ENCODE data around the gene STK32C. TPM values are rescaled to one million over a fixed set of nuclear protein-coding genes. Genes with fewer than 3 reads are reported as not detected.

The STK32C gene
- polyA plus RNA-seq, 2 of the 4 experiments (the other 2 are of a cell fraction), result 29.9 to 43.6 TPM

DNA sequence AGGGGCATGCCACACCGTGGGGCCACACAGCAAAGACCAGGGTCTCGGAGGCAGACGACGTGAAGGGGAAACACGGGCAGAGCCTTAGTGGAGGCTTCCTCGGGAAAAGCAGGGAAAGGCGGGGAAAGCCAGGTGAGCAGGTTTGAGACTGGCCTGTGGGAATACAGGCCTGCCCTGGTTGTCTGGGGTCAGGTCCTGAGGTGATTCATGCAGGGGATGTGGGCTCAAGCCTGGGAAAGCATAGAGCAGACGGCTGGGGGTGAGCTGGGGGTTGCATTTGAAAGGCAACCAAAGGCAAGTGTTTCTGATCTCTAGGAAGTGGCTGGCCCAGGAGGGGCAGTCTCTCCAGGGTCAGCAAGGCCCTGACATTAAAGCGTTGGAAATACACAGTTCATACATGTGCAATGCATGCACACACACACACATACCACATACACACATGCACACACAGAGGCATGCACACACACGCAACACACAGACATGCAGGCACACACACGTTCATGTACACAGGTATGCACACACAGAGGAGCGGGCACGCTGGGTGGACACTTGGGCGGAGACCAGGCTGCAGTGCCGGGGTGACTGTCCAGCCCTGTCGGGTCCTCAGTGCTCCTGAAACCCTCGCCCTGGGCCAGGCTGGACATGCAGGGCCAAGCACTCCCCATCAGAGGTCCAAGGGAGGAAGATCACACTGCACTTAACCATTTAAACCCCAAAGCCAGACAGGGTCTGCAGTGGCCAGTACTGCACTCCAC lies 69.2 kb downstream of the STK32C start:
- TF ChIP-seq CEBPB (IDR thresholded peaks at IDR 0.05), result no peak
- no peak for TF ChIP-seq RNF2 (IDR thresholded peaks at IDR 0.05; ENCODE audit: borderline replicate concordance, low read depth)
- no peak for TF ChIP-seq ZSCAN20 (CRISPR knock-in tag; IDR thresholded peaks at IDR 0.05)
- no peak for TF ChIP-seq GATA3 (IDR thresholded peaks at IDR 0.05; ENCODE audit: borderline replicate concordance)
- no peak for TF ChIP-seq TFCP2L1 (CRISPR knock-in tag; IDR thresholded peaks at IDR 0.05)
- TF ChIP-seq, protein P1, sequence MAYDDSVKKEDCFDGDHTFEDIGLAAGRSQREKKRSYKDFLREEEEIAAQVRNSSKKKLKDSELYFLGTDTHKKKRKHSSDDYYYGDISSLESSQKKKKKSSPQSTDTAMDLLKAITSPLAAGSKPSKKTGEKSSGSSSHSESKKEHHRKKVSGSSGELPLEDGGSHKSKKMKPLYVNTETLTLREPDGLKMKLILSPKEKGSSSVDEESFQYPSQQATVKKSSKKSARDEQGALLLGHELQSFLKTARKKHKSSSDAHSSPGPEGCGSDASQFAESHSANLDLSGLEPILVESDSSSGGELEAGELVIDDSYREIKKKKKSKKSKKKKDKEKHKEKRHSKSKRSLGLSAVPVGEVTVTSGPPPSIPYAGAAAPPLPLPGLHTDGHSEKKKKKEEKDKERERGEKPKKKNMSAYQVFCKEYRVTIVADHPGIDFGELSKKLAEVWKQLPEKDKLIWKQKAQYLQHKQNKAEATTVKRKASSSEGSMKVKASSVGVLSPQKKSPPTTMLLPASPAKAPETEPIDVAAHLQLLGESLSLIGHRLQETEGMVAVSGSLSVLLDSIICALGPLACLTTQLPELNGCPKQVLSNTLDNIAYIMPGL (CRISPR knock-in tag; IDR thresholded peaks at IDR 0.05; ENCODE audit: borderline replicate concordance), result no peak
- no peak for TF ChIP-seq BHLHE40 (IDR thresholded peaks at IDR 0.05; ENCODE audit: low read depth, low read length)
- no peak for TF ChIP-seq CBX2 (IDR thresholded peaks at IDR 0.05; ENCODE audit: borderline replicate concordance, low read depth)
- no peak for TF ChIP-seq EHMT2 (IDR thresholded peaks at IDR 0.05; ENCODE audit: low read depth)
- Histone ChIP-seq H3K4me3 (no peak overlapping the region), H3K9me3 (no peaks in the 10 kb centered on the region), H3K4me2 (no peak overlapping the region), H3K27ac (no peak overlapping the region), H3K4me1 (no peaks in the 10 kb centered on the region)
- CTCF ChIA-PET, result interaction anchor here (2.3 kb wide), 1 partner anchor 115 kb away, joined by 8 read pairs; no protein-coding TSS in a partner anchor
- ATAC-seq, result 0 out of 6 replicates have a peak, but pooled peaks of 1 of the 2 experiments have one; percentile 30
- WGBS (ENCODE audit: missing lambda C conversion rate), result 83% methylated on average over 13 of the region's 17 CpGs
- FAIRE-seq, result no peak
- POLR2A ChIA-PET, result no interaction called here
- DNase-seq (ENCODE audit: low read depth in 1 of 2, low spot score in 1 of 2), result no peak

DNA sequence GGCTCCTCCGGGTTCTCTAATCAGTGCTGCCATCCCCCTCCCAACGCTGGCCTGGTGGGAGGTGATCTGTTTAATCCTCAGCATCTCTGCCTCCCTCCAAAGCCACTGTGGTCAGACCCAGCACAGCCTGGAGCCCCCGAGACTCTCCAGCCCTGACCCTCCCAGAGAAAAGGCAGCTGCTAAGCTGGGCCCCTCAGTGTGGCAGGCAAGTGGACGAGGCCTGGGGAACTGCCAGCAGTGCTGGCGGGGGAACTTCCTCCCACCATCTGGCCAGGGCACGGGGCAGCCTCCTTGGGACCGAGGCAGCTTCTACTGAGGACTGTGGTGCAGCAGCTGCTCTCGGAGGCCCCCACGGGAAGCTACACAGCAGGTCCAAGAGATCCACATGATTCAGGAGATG lies 69.9 kb downstream of the STK32C start:
- 79% methylated on average over 9 of the region's 9 CpGs for WGBS (ENCODE audit: missing lambda C conversion rate)

DNA sequence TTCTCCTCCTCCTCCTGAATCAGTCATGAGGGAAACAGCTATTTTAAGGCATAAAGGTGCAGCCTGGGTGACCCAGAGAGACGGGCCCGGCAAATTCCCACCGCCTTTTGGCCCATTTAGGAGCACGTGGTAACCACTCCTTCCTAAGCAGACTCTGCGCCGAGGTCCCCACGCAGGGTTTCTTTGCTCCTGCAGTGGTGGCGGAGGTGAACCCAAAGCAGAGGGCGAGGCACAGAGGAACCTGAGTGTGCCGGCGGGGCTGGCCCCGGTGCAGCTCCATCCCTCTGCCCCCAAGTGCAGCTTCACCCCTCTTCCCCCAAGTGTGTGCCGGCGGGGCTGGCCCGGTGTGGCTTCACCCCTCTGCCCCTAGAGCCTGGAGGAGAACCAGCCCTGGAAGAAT lies 70.4 kb downstream of the STK32C start:
- WGBS (ENCODE audit: missing lambda C conversion rate), result 97% methylated on average over 14 of the region's 15 CpGs
- DNase-seq (ENCODE audit: low read depth in 1 of 2, low spot score in 1 of 2) (no peak), FAIRE-seq (no peak), ATAC-seq (no peak)
- Histone ChIP-seq H3K27ac (no peak overlapping the region), H3K4me3 (no peak overlapping the region), H3K4me1 (no peaks in the 10 kb centered on the region), H3K4me2 (no peak overlapping the region), H3K9me3 (no peaks in the 10 kb centered on the region)
- CTCF ChIA-PET, result interaction anchor here (2.3 kb wide), 1 partner anchor 116 kb away, joined by 8 read pairs; no protein-coding TSS in a partner anchor
- POLR2A ChIA-PET, result no interaction called here
- TF ChIP-seq, protein P2, sequence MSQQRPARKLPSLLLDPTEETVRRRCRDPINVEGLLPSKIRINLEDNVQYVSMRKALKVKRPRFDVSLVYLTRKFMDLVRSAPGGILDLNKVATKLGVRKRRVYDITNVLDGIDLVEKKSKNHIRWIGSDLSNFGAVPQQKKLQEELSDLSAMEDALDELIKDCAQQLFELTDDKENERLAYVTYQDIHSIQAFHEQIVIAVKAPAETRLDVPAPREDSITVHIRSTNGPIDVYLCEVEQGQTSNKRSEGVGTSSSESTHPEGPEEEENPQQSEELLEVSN (IDR thresholded peaks at IDR 0.05; ENCODE audit: borderline replicate concordance, low read depth), result no peak
- TF ChIP-seq KDM1A (IDR thresholded peaks at IDR 0.05; ENCODE audit: low read depth) (no peak), ZSCAN20 (CRISPR knock-in tag; IDR thresholded peaks at IDR 0.05) (no peak)
- TF ChIP-seq, protein P3, sequence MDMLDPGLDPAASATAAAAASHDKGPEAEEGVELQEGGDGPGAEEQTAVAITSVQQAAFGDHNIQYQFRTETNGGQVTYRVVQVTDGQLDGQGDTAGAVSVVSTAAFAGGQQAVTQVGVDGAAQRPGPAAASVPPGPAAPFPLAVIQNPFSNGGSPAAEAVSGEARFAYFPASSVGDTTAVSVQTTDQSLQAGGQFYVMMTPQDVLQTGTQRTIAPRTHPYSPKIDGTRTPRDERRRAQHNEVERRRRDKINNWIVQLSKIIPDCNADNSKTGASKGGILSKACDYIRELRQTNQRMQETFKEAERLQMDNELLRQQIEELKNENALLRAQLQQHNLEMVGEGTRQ (IDR thresholded peaks at IDR 0.05), result no peak
- TF ChIP-seq, protein P1 (CRISPR knock-in tag; IDR thresholded peaks at IDR 0.05; ENCODE audit: borderline replicate concordance), result no peak

More for the DNA sequence above, 69.9 kb downstream of the STK32C start:
- ChIA-PET CTCF (interaction anchor here (2.3 kb wide), 1 partner anchor 115 kb away, joined by 8 read pairs; no protein-coding TSS in a partner anchor), POLR2A (no interaction called here)
- Histone ChIP-seq H3K27ac (no peak overlapping the region), H3K9me3 (no peaks in the 10 kb centered on the region), H3K4me2 (no peak overlapping the region), H3K4me1 (no peaks in the 10 kb centered on the region), H3K4me3 (no peak overlapping the region)
- ATAC-seq (no peak), FAIRE-seq (no peak), DNase-seq (ENCODE audit: low read depth in 1 of 2, low spot score in 1 of 2) (no peak)
- no peak for TF ChIP-seq FOSB (CRISPR knock-in tag; IDR thresholded peaks at IDR 0.05)
- no peak for TF ChIP-seq MAZ (IDR thresholded peaks at IDR 0.05; ENCODE audit: borderline replicate concordance, low read depth, low read length)
- TF ChIP-seq, protein P1 (CRISPR knock-in tag; IDR thresholded peaks at IDR 0.05; ENCODE audit: borderline replicate concordance), result no peak
- no peak for TF ChIP-seq POLR2A (IDR thresholded peaks at IDR 0.05; ENCODE audit: low read length)
- TF ChIP-seq POLR2AphosphoS2 (conservative IDR thresholded peaks at IDR 0.05; ENCODE audit: low read length), result no peak
- no peak for TF ChIP-seq HEYL (CRISPR knock-in tag; IDR thresholded peaks at IDR 0.05)
- no peak for TF ChIP-seq GATA3 (IDR thresholded peaks at IDR 0.05; ENCODE audit: borderline replicate concordance)
- TF ChIP-seq, protein P2 (IDR thresholded peaks at IDR 0.05; ENCODE audit: borderline replicate concordance, low read depth), result no peak
- no peak for TF ChIP-seq SREBF2 (IDR thresholded peaks at IDR 0.05)
- TF ChIP-seq CBX8 (IDR thresholded peaks at IDR 0.05), result no peak
- TF ChIP-seq HOXB13 (CRISPR knock-in tag; IDR thresholded peaks at IDR 0.05; ENCODE audit: low read depth), result no peak
- no peak for TF ChIP-seq ZFP36 (IDR thresholded peaks at IDR 0.05; ENCODE audit: borderline replicate concordance, partially characterized antibody)
- TF ChIP-seq EP300 (IDR thresholded peaks at IDR 0.05), result no peak

All from A549 (cell line).